IPS-15b (cell line): ENCODE data around the gene DEFB127.
"Not testable (repeated sequence)": the region's sequence is repeated elsewhere in the genome, so short reads cannot be mapped to it uniquely, and the experiment has no call there.

ENCODE experiments used
- H3K27me3 ChIP-seq: one replicate; pipeline ENCODE4 v1.6.1; 2013; ENCODE audit warnings: low read length; ENCODE audit not compliant: control insufficient read depth, insufficient read depth
- H3K36me3 ChIP-seq: one replicate; pipeline ENCODE4 v1.6.1; 2013; ENCODE audit warnings: low read length; ENCODE audit not compliant: control insufficient read depth, insufficient read depth
- H3K4me1 ChIP-seq: one replicate; pipeline ENCODE4 v1.6.1; 2013; ENCODE audit warnings: mild to moderate bottlenecking, low read length; ENCODE audit not compliant: control insufficient read depth, insufficient read depth
- H3K4me3 ChIP-seq: one replicate; pipeline ENCODE4 v1.5.1; 2013; ENCODE audit warnings: low read depth, low read length
- H3K9ac ChIP-seq: one replicate; pipeline ENCODE4 v1.6.1; 2013; ENCODE audit warnings: low read depth, mild to moderate bottlenecking, low read length
- H3K9me3 ChIP-seq: one replicate; pipeline ENCODE4 v1.6.1; 2013; ENCODE audit warnings: mild to moderate bottlenecking, low read length; ENCODE audit not compliant: control insufficient read depth, insufficient read depth

The DEFB127 gene

GRCh38 chr20:189611-190010 is 32.4 kb downstream of the DEFB127 start, which contains the start of gene DEFB128:
DEFB128 (minus strand) TSS chr20:189711; CDS start chr20:189623, 88 bp downstream.
- Histone ChIP-seq H3K4me1 (no peaks in the 10 kb centered on the region), H3K36me3 (no peaks in the 10 kb centered on the region), H3K9me3 (no peaks in the 10 kb centered on the region), H3K9ac (no peak within 1 kb of the TSS), H3K27me3 (no peaks in the 10 kb centered on the region), H3K4me3 (no peak within 1 kb of the TSS)

- H3K4me1 ChIP-seq: no peaks in the 10 kb centered on the region
- H3K4me3 ChIP-seq: no peak overlapping the region
- H3K36me3 ChIP-seq: no peaks in the 10 kb centered on the region
- H3K27me3 ChIP-seq: peaks cover 4% of the 10 kb centered on the region
- H3K9me3 ChIP-seq: no peaks in the 10 kb centered on the region
- H3K9ac ChIP-seq: no peak overlapping the region
Observed at GRCh38 chr20:198225-198624, 41.0 kb downstream of the DEFB127 start.

GRCh38 chr20:199996-200395 is 42.7 kb downstream of the DEFB127 start:
- Histone ChIP-seq H3K36me3 (no peaks in the 10 kb centered on the region), H3K9ac (no peak overlapping the region), H3K27me3 (peaks cover 6% of the 10 kb centered on the region), H3K4me1 (no peaks in the 10 kb centered on the region), H3K9me3 (no peaks in the 10 kb centered on the region), H3K4me3 (no peak overlapping the region)

GRCh38 chr20:203630-204029 is 46.4 kb downstream of the DEFB127 start:
- H3K4me1 ChIP-seq, H3K9me3 ChIP-seq, H3K4me3 ChIP-seq, H3K9ac ChIP-seq, H3K36me3 ChIP-seq: not testable (repeated sequence)
- H3K27me3 ChIP-seq: peaks cover 12% of the 10 kb centered on the region
